Tongue (tissue), 2 donors: Measurements from ENCODE around the gene OTUB2. TPM values are rescaled to one million over a fixed set of nuclear protein-coding genes. Genes with fewer than 3 reads are reported as not detected.
A peak's percentile ranks its signal among the peaks of the same experiment; 100 is the strongest.

Source experiments
- DNase-seq: peaks from one replicate; pipeline ENCODE4 v3.0.0-alpha.2; 2015
- total RNA-seq: library from RNA; depleted of rRNA; stranded (reverse); fragments of >200 nt; gene quantifications from one replicate; pipeline ENCODE4 v1.2.3, GENCODE V29; 2014

OTUB2 gene
- total RNA-seq, 1 donor from 2014 or later = 0.41 TPM

DNA sequence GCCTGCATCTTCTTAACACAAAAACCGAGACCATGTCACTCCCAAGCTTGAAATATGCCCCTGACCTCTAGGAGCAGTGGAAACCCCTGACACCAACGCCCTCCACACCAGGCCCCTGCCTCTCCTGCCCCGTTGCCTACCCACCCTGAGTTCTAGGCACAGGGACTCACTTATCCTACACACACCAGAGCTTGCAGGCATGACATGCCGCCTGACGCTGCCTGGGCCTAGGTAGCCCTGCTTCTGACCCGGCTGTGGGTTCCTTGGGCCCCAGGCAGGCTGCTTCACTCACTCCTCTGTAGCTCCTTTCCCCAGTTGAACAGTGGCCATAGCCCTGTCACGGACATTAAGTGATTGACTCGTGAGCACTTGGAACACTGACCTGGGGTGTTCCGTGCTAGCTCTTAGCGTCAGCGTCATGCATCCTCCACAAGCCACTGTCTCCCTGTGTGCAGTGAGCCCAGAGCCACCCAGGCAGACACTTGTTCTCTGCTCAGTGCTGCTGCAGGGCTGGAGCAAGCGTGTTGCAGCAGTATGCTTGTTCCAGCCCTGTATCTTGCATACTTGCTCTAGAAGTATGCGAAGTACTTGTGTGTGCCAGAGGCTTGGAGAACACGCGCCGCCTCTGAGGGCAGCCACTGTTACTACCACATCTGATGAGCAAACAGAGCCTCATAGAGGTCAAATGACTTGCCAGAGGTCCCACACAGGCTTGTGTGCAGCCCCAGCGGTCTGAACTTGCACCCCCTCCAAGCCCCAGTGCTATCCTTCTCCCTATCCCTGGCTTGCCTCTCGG, 15.6 kb downstream of the OTUB2 start:
- no peak for DNase-seq

DNA sequence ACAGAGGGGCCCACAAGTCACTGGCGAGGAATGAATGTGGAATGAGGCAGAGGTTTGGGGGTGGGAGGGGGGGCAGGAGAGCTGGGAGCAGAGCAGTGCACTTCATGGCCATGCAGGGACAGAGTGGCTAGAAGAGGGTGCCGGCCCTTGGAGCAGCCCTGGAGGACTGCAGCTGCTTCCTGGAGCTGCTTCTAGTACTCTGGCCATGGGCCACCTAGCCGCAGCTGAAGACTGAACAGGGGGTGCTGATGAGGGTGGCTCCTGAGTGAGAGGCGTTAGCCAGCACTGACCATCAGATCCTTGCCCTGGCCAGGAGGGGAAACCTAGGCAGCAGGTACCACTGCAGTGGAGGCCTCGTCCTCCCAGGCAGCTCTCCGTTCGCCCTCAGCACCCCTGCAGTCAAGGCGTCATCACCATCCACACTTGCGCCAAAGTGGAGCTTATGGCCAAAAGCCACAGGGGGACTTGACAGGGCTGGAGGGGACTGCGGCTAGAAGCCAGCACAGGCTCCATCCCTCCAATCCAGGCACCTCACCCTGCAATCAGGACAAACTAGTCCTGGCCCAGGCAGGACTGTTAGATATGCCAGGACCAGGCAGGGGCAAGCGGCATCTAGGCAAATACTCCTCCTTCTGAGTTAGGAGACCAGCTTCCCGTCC, 16.4 kb downstream of the OTUB2 start:
- no peak for DNase-seq

DNA sequence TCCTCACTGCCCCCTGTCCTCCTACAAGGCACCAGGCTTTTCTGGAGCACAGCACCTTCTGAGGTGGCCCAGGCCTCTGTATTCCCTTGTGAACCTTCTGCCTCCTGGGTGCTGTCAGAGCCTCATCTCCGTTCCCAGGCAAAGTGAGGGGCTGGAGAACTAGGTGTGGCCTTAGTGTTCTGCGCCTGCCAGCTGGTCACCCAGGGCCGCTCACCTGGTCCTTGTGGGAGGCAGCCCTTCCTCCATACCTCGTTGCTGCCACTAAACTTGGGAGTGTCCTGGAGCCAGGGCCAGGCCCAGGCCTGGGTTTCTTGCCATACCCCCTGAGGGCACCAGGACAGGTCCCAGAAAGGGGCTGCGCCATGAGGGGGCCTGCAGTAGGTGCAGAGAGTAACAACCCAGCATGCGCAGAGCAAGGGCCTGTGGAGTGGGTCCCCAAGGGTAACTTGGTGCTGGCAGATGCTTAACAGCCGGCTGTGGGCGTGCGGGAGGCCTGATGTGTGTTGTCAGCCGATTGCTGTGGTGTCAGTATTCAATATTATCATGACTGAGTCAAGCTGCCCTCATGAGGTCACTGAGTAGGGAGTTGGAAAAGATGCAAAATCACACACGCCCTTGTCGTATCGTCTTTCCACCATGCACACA, 17.1 kb downstream of the OTUB2 start:
- DNase-seq = peak; percentile 28

DNA sequence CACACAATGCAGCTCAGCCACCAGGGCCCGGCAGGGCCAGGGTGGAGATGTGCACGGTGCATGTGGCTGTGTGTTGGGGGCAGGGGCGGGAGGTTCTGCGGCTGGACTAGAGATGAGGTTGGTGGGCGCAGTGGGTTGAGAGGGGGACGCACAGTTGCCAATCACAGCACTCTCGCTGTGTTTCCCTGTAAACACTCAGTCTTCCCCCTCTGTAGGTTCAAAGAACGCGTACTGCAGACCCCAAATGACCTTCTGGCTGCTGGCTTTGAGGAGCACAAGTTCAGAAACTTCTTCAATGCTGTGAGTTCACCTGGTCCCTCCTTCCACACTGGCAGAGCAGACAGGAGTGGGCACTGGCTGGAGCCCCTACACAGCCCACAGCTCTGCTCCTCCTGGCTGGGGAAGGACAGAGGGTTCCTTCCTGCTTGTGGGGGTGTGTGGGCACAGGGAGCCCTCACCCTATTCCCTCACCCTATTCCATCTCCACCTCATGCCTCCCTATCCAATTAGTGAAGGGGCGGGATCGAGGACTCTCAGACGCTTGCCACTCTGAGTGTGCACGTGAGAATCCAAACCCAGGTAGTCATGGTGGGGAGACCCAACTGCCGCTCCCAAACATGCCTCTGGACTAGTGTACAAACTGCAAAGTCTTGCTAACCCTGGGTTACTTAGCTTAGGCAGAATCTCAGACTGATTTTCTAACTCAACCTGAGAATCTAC, 17.8 kb downstream of the OTUB2 start:
- no peak for DNase-seq

DNA sequence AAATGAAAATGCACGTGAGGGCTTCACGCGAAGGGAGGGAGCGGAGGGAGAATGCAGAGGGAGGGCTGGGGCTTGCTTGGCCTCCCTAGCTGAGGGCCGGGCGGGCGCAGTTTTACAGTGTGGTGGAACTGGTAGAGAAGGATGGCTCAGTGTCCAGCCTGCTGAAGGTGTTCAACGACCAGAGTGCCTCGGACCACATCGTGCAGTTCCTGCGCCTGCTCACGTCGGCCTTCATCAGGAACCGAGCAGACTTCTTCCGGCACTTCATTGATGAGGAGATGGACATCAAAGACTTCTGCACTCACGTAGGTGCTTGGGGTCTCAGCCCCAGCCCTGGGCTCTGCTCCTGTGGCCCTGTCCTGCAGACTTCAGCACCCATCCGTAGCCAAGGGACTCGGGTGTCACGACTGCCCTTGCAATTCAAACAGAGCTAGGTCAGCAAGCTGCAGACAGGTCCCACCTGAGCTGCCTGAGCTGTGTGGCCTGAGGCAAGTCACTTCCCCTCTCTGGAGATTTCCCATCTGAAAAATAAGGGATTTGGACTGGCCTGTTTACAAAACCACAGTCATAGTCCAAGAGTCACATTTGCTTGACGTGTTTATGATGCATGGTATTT, 18.4 kb downstream of the OTUB2 start:
- no peak for DNase-seq

GRCh38 chr14:94045101-94045500, 19.0 kb downstream of the OTUB2 start:
- no peak for DNase-seq

- DNase-seq = no peak
These were observed 19.6 kb downstream of the OTUB2 start for GRCh38 chr14:94045563-94046345.

GRCh38 chr14:94046696-94047250, 20.6 kb downstream of the OTUB2 start:
- DNase-seq = no peak

DNA sequence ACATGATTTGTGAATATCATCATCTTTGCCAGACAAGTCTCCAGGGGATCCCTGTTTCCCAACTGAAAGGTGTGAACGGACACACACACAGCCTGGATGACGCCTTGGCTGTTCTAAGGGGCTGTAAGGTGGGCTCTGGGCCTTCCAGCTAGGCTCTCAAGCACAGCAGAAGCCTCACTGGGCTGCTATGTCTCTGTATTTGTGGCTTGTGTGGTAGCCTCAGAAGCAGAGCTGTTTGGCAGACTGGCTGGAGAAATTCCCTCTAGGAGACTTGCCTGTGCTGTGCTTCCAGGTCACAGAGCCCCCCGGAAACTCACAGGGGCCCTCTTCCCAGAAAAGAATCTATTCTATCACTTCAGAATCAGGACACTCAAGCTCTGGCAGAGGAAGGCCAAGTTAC, 21.4 kb downstream of the OTUB2 start:
- DNase-seq = no peak

DNA sequence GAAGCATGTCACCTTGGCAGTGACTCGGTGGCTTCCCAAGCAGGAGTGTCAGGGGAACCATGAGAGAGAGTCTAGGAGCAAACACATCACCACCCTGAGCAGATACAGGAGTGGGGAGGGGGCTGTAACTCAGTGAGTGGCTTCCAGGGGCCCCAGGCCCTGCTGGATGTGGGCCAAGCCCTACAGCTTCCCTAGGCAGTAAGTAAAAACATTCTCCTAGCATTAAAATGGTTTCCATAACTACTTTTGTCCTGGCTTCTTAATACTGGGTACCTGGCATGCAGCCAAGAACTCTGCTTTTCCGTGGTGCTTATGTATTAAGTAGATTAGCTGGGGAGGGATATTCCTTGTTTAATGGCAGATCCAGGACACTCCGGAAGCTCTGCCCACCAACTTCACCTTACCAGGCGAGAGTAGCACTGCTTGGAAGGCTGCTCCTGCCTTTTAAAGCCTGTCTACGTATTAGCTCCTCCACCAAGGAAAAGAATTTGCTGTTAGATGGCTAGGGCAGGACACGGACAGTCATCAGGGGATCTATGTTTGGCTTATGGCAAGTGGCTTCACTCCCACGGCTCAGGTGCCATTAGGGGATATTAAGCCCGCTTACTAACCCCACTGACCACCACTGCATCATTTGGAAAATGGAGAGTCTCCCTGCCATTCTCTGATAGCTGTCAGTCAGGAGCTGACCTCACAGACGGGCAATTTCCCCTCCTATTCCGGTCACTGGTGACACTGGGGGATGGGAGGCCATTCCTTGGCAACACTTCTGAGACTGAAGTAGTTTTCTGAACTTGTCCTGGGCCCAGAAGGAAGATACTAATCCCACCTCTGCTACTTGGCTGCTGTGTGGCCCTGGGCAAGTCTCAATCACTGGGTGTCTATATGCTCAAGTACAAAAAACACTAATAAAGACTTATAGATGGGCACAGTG, 22.8 kb downstream of the OTUB2 start:
- peak; percentile 50 for DNase-seq

DNA sequence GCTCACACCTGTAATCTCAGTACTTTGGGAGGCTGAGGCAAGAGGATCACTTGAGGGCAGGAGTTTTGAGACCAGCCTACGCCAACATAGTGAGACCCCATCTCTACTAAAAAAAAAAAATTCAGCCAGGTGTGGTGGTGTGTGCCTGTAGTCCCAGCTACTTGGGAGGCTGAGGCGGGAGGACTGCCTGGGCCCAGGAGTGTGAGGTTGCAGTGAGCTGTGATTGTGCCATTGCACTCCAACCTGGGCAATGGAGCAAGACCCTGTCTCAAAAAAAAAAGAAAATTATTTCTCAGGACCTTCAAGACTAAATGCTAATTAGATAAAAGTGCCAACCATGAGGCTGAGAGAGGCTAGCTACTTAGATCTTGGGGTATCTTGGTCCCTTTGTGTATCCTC, 23.5 kb downstream of the OTUB2 start:
- DNase-seq = no peak

DNA sequence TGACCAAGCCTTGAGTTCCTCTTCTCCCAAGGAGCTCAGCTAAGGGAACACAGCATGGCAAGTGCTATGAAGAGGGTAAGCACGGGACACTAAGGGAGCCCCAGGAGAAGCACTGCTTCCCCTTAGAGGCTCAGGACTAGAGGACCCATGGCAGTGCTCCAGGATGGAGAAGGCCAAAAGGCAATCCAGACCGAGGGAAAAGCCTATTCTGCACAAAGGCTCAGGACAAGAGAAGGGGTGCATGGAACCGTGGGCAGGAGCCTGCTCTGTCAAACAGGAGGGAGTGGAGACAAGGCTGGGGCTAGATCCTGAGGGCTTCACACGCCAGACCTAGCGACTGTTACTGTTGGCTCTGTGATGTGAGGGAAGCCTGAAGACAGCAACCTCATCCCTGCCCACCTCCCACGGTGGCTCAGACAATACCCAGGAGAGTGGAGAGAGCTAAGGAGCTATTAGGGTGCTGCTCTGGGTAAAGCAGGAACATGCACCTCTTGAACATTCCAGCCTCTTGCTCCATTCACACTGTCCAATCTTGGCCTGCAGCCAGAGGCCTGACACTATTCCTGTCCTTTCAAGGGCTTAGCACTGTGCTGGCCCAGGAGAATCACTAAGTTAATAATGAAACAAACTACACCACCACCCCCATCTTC, 24.2 kb downstream of the OTUB2 start:
- peak; percentile 18 for DNase-seq

DNA sequence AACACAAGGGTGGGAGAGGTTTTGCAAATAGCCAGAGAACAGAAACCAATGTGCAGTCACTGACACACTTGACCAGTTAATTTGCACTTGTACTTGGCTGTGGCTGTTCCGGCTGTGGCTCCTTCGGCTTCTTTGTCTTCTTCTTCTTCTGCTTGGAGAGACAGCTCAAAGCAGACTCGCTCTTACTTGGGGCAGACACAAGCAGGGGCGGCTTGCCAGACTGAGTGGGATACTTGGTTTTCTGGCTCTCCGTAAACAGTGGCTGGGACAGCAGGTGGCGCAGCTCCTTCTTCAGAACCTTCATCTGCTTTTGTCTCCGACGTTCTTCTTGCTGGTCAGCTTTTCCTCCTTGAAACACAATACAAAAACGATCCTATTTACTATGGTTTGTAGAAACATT, 25.0 kb downstream of the OTUB2 start:
- peak; percentile 61 for DNase-seq

DNA sequence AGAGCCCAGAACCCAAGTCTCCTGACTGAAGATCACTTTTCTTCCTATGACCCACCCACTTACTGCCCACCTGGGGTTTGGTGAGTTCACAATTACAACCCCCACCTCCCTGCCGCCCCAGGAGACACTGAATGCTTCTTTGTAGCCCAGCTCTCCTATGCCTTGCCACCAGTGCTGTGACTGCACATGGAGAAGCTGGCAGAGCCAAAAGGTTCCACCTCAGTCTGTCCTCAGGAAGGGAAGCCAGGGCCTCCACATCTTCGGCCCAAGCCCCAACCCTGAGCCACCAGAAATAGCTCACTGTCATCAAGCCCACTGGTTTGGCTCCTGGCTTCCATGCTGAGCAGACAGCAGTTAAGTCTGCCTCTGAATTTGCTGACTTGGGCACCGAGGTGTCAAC, 25.6 kb downstream of the OTUB2 start:
- DNase-seq = no peak

DNA sequence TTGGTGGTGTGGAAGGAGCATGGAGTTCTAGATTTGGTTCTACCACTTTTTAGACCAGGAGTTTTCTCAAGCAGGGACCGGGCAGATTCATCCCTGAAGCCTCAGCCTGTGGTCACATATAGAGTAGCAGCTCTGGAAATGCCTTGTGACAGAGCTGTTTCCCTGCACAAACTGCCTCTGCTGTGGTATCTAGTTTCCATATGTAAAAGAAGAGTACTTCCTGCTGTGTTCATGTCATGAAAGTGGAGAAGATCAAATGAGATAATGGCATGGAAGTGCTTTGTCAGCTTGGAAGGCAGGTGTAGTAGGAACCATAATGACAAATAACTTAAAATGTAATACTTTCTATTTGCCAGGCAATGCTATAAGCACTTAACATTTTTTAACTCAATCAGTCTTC, 26.1 kb downstream of the OTUB2 start:
- DNase-seq = no peak

- no peak for DNase-seq
These were observed 26.5 kb downstream of the OTUB2 start for GRCh38 chr14:94052662-94053061.

DNA sequence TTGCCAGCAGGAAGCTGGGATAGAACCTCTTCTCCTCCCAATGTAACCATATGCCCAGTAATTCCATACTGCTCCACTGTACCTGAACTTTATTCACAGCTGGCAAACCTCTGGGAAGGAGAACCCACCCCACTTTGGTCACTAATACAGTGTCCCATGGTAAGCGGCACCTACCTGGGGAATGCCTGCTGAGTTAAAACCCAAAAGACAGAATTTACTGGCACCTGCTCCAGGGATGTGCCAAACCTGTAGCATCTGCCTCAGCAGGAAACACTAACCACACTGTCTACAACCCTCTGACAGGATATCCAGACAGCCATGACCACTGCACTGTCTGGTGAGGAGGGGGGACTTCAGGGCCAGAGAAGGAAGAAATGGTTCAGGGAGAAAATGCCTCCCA, 28.3 kb downstream of the OTUB2 start:
- no peak for DNase-seq

DNA sequence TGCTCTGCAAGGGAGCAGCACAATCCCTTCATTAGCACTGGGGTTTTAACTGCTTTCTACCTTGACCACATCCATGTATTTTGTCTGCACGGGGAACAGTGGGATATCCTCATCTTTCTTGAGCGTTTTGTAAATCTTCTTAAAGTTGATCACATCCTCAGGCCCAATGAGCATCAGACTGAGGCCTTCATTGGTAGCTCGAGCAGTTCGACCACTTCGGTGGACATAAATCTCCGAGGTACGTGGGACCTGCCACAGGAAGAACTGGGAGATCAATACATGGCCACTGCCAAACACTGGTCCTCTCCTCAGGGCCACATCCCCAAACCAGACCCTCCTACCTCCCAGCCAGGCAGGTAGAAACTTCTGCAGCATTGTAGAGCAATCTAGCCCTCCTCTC, 28.8 kb downstream of the OTUB2 start:
- DNase-seq = no peak

DNA sequence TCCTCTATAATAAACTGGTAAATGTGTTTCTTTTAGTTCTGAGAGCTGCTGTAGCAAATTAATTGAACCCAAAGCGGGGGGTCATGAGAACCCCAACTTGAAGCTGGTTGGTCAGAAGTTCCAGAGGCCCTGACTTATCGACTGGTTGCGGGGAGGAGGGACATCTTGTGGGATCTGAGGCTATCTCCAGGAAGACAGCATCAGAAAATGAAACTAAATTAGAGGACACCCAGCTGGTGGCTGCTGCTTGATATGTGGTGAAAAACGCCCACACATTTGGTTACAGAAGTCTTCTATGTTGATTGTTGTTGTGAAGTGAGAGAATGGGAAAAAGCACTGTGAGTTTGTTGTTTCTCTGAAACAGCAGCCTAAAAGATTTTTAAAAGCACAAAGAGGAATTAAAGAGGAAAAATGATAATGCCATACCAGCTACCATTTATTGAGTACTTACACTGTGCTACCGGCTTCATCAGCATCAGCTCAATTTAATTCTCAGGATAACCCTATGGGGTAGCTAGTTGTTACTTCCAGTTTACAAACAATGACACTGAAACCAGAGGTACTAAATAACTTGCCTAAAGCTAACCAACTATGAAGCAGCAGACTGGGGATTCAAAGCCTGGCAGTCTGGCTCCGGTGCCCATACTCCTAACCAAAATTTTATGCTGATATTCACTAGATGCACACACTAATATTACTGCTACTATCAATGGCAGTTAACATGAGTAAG, 30.6 kb downstream of the OTUB2 start:
- no peak for DNase-seq
